GM12873 (cell line): Measurements from ENCODE around the gene COX19.

ENCODE experiments used
- CTCF ChIP-seq: IDR thresholded peaks from 2 replicates; pipeline ENCODE4 v1.5.1; 2012; ENCODE audit warnings: low read depth, mild to moderate bottlenecking, moderate library complexity, low read length, control low read depth; ENCODE audit not compliant: insufficient read depth; ENCODE audit errors: missing control alignments

The COX19 gene

GRCh38 chr7:968205-969105, 6.9 kb downstream of the COX19 start:
- TF ChIP-seq CTCF: no peak

- TF ChIP-seq CTCF: no peak
Observed at GRCh38 chr7:967361-968082, 7.8 kb downstream of the COX19 start.

- TF ChIP-seq CTCF: no peak
Observed at GRCh38 chr7:966291-967069, 8.9 kb downstream of the COX19 start.

- peak; percentile 14 for TF ChIP-seq CTCF
Observed at GRCh38 chr7:964401-965231, 10.7 kb downstream of the COX19 start.

- no peak for TF ChIP-seq CTCF
Observed at GRCh38 chr7:963236-964078, 11.9 kb downstream of the COX19 start.

- TF ChIP-seq CTCF: no peak
Observed at GRCh38 chr7:962401-963081, 12.8 kb downstream of the COX19 start.
